RKO (cell line): ENCODE measurements around the gene NOP9.

Source experiments
- DNase-seq: peaks from one replicate; pipeline ENCODE4 v3.0.0-alpha.2; 2016; ENCODE audit warnings: low spot score

The NOP9 gene

GRCh38 chr14:24263848-24264247 lies 35.8 kb upstream of the NOP9 start:
- DNase-seq: no peak

DNA sequence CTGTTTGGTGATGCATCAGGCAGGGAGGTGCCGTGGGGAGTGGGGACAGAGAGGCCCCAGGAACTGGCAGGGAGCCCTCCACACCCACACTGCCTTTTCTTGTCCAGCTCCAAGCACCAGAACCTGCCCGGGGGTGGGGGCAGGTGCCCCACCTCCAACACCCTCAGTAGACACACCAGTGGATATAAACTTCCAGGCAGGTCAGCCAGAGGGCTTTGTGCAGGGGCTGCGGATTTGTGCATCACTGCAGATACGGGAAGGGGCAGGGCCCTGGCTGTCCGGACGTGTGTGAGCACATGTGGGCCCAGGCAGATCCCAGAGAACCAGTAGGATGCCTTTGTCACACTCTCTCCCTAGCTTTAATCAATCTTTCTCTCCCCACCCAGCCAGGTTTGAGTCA lies 35.4 kb upstream of the NOP9 start:
- DNase-seq: no peak

- no peak for DNase-seq
These were observed 33.1 kb upstream of the NOP9 start for GRCh38 chr14:24266344-24267244.

DNA sequence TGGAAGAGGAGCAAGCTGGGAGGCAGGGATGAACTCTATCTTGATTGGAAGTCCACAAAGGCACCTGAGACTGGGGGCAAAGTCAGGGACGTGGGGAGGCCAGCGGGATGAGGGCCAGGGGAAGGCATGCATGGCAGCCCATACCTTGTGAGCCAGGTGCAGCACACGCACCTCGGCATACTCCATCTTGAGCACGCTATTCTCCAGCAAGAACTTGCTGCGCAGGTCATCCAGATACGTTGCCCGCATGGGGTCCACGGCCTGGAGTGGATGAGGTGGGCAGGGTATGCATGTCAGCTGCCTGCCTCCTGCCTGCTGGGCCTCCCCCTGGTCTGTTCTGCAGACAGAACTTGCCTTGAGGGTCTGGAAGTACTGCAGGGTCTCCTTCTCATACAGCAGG lies 32.1 kb upstream of the NOP9 start:
- no peak for DNase-seq

- DNase-seq: no peak
These were observed 31.4 kb upstream of the NOP9 start for GRCh38 chr14:24268225-24268624.

- no peak for DNase-seq
These were observed 30.3 kb upstream of the NOP9 start for GRCh38 chr14:24269368-24269767.

GRCh38 chr14:24269910-24270536 lies 29.6 kb upstream of the NOP9 start:
- no peak for DNase-seq

DNA sequence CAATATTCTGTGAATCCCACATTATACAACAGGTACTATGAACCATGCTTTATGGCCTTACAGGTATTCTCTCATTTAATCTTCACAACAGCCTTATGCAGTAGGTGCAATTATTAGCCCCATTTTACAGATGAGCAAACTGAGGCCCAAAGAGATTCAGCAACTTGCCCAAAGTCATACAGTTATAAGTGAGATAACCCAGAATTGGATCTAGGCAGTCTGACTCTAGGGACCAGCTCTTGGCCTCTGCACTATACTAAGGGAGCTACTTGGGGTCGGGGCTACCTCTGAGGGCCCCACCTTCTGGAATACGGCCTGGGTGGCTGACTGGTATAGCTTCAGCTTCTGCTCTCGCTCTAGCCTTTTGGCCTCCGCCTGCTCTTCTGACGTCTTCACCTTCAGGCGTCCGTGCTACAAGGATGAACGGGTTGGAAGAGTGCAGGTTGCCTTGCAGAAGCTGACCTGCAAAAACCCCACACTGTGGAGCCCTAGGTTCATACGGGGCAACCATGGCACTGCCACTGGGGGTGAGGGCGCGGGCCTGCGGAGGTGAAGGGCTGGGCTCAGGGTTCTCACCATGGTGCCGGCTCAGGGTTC lies 29.0 kb upstream of the NOP9 start:
- DNase-seq: peak; percentile 36

GRCh38 chr14:24271134-24271833 lies 28.4 kb upstream of the NOP9 start, which contains the start of gene RABGGTA:
Gene RABGGTA, minus strand, starts transcription at chr14:24271597. Its CDS starts 482 bp downstream, at chr14:24271115.
- DNase-seq: peak; percentile 90

GRCh38 chr14:24271834-24272263 lies 27.8 kb upstream of the NOP9 start:
- no peak for DNase-seq

- no peak for DNase-seq
These were observed 27.2 kb upstream of the NOP9 start for GRCh38 chr14:24272467-24272866.

- peak; percentile 39 for DNase-seq
These were observed 26.1 kb upstream of the NOP9 start for GRCh38 chr14:24273422-24273998.

DNA sequence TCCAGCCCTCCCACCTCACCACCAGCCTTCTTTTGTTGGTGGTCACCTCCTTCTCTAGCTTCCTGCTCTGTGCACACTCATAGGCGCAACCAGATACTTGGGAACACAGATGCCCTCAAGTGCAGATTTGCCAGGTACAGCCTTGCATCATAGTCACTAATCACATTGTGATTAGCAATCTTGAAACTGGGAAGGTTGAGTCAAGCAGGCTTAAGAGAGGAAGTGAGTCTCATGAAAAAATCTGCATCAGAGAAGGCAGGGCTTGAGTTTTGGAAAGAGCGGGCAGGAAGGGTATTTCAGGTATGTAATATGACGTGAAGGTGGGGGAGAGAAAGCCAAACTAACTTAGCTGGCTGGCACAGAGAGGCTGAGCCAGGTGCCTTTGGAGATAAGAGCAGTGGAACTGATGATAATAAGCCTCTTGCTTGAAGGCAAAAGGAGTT lies 25.5 kb upstream of the NOP9 start:
- peak; percentile 25 for DNase-seq

DNA sequence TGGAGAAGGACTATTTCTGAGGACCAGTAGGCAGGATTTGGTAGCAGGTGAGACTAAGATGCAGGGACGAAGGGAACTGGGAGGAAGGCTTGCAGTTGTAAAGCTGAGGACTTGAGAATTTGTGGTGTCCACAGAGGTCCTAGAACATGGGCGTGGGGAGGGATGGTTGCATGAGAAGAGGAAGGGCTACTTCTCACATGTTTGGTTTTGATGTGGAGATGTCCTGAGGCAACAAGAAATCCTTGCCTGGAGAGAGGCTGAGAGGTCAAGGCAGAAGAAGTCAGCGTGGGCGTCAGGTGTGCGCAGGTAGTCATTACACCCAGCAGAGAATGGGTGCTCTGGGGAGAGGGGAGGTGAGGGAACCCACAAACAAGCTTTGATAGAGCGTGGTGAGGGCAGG lies 22.6 kb upstream of the NOP9 start:
- DNase-seq: no peak

DNA sequence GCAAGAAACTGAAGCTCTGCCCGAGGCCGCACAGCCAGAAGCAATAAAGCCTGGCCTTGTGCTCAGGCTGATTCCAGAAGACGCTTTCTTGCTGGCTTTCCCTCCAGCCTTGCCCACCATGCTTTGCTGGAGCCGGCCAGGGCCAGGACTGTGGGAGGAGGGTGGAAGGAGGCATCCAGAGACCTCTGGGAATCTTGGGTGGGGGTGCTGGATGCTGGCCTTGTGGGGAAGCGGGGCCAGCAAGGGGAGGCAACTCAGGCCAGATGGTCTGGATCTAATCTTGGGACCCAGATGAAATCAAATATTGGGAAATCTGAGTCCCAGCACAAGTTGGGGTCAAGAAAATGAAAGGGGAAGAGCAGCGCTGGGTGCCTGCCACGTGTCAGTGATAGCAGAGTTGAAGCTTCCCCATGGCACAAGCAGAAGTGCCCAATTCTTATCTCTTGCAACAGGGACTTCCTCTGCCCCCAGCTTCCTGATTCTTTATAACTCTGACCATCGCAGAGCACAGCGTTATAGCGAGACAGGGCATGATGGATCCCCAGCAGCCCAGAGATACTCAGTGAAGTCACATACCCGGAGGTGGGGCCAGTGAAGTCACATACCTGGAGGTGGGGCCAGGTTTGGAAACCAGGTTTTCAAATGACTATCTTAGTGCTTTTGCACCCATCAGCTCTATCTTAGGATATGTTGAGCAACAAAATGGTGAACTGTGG lies 21.9 kb upstream of the NOP9 start:
- no peak for DNase-seq

DNA sequence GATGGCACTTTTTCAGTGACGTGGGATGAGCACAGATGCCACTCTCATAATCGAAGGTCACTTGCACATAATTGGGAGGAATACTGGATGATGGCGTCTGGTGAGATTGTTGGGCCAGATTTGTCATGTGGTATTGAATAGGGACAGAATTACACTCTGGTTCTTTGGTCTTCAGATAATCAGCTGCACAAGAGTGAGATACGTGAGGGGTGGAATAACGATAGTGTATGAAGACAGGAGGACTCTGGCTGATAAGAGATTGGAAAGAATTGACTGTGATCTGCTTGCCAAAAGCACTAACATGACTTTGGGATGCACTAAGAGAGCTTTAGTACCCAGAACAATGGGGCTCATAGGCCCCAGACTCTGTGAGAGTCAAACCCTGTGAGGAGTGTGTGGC lies 21.2 kb upstream of the NOP9 start:
- DNase-seq: no peak

DNA sequence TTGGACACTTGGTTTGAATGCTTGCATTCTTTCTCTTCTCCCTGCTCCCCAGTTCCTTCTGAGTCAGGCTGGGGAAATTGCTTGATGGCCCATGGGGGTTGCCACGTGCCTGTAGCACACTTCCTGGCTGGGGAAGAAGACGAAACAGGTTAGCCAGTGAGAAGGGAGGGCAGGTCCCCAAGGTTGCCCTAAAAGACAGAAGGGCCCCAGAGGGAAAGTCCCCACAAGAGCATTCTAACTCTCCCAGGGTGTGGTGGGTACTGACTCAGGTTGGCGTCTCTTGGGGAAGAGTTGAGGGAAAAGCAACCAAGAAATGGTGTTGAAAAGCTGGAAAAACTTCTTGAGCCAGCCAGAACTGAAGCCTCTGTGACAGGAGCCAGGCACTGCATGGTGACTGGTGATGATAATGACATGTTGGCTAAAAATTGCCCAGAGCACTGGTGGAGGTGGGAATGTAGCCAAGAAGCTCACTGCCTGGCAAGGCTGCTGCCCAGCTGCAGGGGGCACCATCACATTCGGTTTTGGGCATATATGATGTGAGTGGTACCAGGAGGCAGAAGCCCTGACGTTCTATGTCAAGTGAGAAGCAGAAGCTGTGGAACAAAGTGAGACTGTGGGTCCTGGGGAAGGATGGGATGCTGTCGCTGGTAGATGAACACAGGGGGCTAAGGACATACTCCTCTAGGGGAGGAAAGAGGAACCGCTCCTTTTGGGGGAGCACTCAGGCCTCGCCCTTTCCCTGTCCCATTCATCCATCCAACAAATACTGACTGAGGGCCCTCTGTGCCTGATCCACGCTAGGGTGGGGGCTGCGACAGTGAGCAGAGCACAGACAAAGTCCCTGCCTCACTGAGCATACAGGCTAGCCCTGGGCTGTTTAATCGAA lies 20.1 kb upstream of the NOP9 start:
- DNase-seq: no peak

DNA sequence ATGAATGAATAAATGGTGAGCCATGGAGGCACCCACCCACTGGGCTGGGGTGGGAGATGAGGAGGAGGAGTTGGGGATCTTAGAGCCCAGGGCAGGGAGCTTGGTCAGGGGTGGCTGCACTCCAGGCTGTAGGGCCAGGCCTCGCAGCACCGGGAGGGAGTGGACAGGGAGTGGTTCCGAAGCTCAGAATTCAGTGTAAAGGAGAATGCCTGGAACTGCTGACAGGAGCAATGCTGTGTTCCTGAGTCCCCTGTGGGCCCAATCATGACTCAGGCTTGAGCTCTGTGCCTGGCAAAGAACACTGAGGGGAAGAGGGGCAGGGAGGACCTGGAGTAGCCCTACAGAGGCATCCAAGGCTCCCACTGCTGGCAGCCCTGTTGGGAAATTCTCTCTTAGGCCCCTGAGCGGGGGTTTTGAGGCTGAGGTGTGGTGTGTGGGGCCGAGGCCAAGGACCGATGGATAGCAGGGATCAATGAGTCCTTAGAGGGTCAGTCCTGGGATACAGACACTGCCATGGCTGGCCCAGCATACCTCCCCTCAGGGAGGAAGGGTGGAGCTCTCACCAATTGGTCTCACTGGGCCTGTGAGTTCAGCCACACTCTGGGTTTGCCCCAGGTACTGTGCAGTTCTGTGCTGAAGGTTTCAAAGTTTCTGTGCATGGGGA lies 18.7 kb upstream of the NOP9 start:
- no peak for DNase-seq

GRCh38 chr14:24281636-24282035 lies 18.0 kb upstream of the NOP9 start:
- DNase-seq: no peak

DNA sequence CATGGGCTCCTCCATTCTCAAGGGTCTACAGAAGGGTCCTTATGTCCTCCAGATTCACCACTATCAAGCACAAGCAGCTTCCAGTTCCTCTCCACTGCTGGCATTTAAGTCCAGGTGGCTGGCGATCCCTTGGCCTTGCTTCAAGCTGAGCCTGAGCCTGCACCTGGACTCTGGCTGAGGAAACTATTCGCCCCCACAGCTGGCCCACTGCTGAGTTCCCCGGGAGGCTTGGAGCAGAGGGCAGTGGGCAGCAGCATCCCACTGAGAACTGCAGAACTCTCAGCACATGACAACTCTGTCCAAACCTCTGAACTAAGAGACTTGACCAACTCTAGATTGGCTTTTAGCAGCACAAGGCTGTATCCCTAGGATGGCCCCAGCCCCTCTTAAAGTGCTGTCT lies 16.9 kb upstream of the NOP9 start:
- DNase-seq: no peak
